Uterus (tissue), 2 donors: ENCODE results near the gene SGMS1.

Experiments
- CTCF ChIP-seq, 4 experiments: fragments of 200-600 bp in 2 of 4; fragments of 450-650 bp in 2 of 4; sonication (generic) in 2 of 4; IDR thresholded peaks; one replicate each; pipeline ENCODE4 v1.5.1; 2016 to 2019; ENCODE audit warnings: antibody characterized with exemption in 4 of 4, mild to moderate bottlenecking in 2 of 4, moderate library complexity in 1 of 4
- POLR2A ChIP-seq, 2 donors: fragments of 450-650 bp; IDR thresholded peaks; one replicate each; pipeline ENCODE4 v1.6.1; 2016; ENCODE audit warnings: antibody characterized with exemption in 2 of 2, mild to moderate bottlenecking in 1 of 2, moderate library complexity in 1 of 2

- TF ChIP-seq CTCF (IDR thresholded peaks at IDR 0.05) (no peak), POLR2A (IDR thresholded peaks at IDR 0.05) (no peak)
These were observed 289.9 kb downstream of the SGMS1 start for GRCh38 chr10:50333872-50334271.
